Measurements from ENCODE around the gene IWS1.

GRCh38 chr2:127490283-127490682 lies 36.0 kb downstream of the IWS1 start:
- TF ChIP-seq ZNF416 (CRISPR knock-in tag; IDR thresholded peaks at IDR 0.05): no peak
- TF ChIP-seq, protein P1, sequence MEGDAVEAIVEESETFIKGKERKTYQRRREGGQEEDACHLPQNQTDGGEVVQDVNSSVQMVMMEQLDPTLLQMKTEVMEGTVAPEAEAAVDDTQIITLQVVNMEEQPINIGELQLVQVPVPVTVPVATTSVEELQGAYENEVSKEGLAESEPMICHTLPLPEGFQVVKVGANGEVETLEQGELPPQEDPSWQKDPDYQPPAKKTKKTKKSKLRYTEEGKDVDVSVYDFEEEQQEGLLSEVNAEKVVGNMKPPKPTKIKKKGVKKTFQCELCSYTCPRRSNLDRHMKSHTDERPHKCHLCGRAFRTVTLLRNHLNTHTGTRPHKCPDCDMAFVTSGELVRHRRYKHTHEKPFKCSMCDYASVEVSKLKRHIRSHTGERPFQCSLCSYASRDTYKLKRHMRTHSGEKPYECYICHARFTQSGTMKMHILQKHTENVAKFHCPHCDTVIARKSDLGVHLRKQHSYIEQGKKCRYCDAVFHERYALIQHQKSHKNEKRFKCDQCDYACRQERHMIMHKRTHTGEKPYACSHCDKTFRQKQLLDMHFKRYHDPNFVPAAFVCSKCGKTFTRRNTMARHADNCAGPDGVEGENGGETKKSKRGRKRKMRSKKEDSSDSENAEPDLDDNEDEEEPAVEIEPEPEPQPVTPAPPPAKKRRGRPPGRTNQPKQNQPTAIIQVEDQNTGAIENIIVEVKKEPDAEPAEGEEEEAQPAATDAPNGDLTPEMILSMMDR (IDR thresholded peaks at IDR 0.05): no peak
- TF ChIP-seq OVOL2 (CRISPR knock-in tag; IDR thresholded peaks at IDR 0.05; ENCODE audit: borderline replicate concordance): no peak
- TF ChIP-seq, protein P2, sequence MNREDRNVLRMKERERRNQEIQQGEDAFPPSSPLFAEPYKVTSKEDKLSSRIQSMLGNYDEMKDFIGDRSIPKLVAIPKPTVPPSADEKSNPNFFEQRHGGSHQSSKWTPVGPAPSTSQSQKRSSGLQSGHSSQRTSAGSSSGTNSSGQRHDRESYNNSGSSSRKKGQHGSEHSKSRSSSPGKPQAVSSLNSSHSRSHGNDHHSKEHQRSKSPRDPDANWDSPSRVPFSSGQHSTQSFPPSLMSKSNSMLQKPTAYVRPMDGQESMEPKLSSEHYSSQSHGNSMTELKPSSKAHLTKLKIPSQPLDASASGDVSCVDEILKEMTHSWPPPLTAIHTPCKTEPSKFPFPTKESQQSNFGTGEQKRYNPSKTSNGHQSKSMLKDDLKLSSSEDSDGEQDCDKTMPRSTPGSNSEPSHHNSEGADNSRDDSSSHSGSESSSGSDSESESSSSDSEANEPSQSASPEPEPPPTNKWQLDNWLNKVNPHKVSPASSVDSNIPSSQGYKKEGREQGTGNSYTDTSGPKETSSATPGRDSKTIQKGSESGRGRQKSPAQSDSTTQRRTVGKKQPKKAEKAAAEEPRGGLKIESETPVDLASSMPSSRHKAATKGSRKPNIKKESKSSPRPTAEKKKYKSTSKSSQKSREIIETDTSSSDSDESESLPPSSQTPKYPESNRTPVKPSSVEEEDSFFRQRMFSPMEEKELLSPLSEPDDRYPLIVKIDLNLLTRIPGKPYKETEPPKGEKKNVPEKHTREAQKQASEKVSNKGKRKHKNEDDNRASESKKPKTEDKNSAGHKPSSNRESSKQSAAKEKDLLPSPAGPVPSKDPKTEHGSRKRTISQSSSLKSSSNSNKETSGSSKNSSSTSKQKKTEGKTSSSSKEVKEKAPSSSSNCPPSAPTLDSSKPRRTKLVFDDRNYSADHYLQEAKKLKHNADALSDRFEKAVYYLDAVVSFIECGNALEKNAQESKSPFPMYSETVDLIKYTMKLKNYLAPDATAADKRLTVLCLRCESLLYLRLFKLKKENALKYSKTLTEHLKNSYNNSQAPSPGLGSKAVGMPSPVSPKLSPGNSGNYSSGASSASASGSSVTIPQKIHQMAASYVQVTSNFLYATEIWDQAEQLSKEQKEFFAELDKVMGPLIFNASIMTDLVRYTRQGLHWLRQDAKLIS (CRISPR knock-in tag; IDR thresholded peaks at IDR 0.05; ENCODE audit: borderline replicate concordance): no peak
- TF ChIP-seq ZNF425 (CRISPR knock-in tag; conservative IDR thresholded peaks at IDR 0.05): no peak
